ENCODE data around the gene SUMF1. TPM values are rescaled to one million over a fixed set of nuclear protein-coding genes. Genes with fewer than 3 reads are reported as not detected.

The SUMF1 gene
- total and polyA plus RNA-seq, 8 donors: 27.1 to 43.9 (median 35.3) TPM

GRCh38 chr3:4323246-4324027, 143.6 kb downstream of the SUMF1 start:
- Histone ChIP-seq H3K36me3 (no peaks in the 10 kb centered on the region), H3K27me3 (no peaks in the 10 kb centered on the region), H3K27ac (no peak overlapping the region), H3K4me1 (peaks cover 0 to 14% of the 10 kb centered on the region in 2 donors), H3K4me3 (no peak overlapping the region), H3K9me3 (peaks cover 0 to 15% of the 10 kb centered on the region in 2 donors)
- intact Hi-C loops (cut with DNase I): no loop called here
- ATAC-seq: no peak
- DNase-seq: no peak
- TF ChIP-seq CTCF (IDR thresholded peaks at IDR 0.05): no peak

GRCh38 chr3:4322635-4323034, 144.4 kb downstream of the SUMF1 start:
- no peak for TF ChIP-seq CTCF (IDR thresholded peaks at IDR 0.05)
- Histone ChIP-seq H3K4me3 (no peak overlapping the region), H3K9me3 (peaks cover 0 to 11% of the 10 kb centered on the region in 2 donors), H3K27ac (no peak overlapping the region), H3K36me3 (no peaks in the 10 kb centered on the region), H3K27me3 (no peaks in the 10 kb centered on the region), H3K4me1 (peaks cover 0 to 14% of the 10 kb centered on the region in 2 donors)
- intact Hi-C loops (cut with DNase I): no loop called here
- ATAC-seq (peak; percentile 33), DNase-seq (peak in 1 of 4 donors; percentile 68)

GRCh38 chr3:4321732-4322131, 145.3 kb downstream of the SUMF1 start:
- intact Hi-C loops (cut with DNase I): no loop called here
- peaks cover 0 to 7% of the 10 kb centered on the region in 2 donors for H3K36me3 ChIP-seq
- H3K4me1 ChIP-seq: peaks cover 0 to 14% of the 10 kb centered on the region in 2 donors
- no peaks in the 10 kb centered on the region for H3K27me3 ChIP-seq
- H3K9me3 ChIP-seq: peaks cover 0 to 2% of the 10 kb centered on the region in 2 donors
- no peak overlapping the region for H3K27ac ChIP-seq
- ATAC-seq (no peak), DNase-seq (no peak)
- H3K4me3 ChIP-seq: no peak overlapping the region
- TF ChIP-seq CTCF (IDR thresholded peaks at IDR 0.05): no peak

GRCh38 chr3:4320096-4320911, 146.8 kb downstream of the SUMF1 start:
- peaks cover 0 to 14% of the 10 kb centered on the region in 2 donors for H3K4me1 ChIP-seq
- no peak overlapping the region for H3K4me3 ChIP-seq
- H3K9me3 ChIP-seq: no peaks in the 10 kb centered on the region
- H3K27me3 ChIP-seq: no peaks in the 10 kb centered on the region
- no peak for TF ChIP-seq CTCF (IDR thresholded peaks at IDR 0.05)
- H3K27ac ChIP-seq: no peak overlapping the region
- intact Hi-C loops (cut with DNase I): no loop called here
- H3K36me3 ChIP-seq: peaks cover 0 to 16% of the 10 kb centered on the region in 2 donors
- no peak for DNase-seq
- ATAC-seq: no peak

GRCh38 chr3:4314688-4315087, 152.4 kb downstream of the SUMF1 start:
- intact Hi-C loops (cut with DNase I): no loop called here
- peaks cover 0 to 4% of the 10 kb centered on the region in 2 donors for H3K4me1 ChIP-seq
- peaks cover 0 to 26% of the 10 kb centered on the region in 2 donors for H3K36me3 ChIP-seq
- no peak for DNase-seq
- no peak overlapping the region for H3K4me3 ChIP-seq
- no peaks in the 10 kb centered on the region for H3K27me3 ChIP-seq
- peak in 1 of 2 donors; percentile 9 for TF ChIP-seq CTCF (IDR thresholded peaks at IDR 0.05)
- no peak for ATAC-seq
- H3K27ac ChIP-seq: no peak overlapping the region
- H3K9me3 ChIP-seq: no peaks in the 10 kb centered on the region

All from left lung (tissue), 10 donors.